K562 (cell line): ENCODE results near the gene GDF15. TPM values are rescaled to one million over a fixed set of nuclear protein-coding genes. Genes with fewer than 3 reads are reported as not detected.

Experiments
- ATAC-seq: fragments of 200-7000 bp; cut with Tn5 transposase; 3 replicates; pipeline ENCODE4 v1.9.1; 2020; ENCODE audit warnings: moderate library complexity
- Bru-seq: library from RNA; stranded (reverse); fragments of 400-500 nt; gene quantifications from one replicate; lab custom pipeline; 2021; lab: Mats Ljungman, UMichigan
- BruChase-seq, 2 experiments: library from RNA; stranded (reverse); fragments of 400-500 nt; gene quantifications; one replicate each; lab custom pipeline; 2021; lab: Mats Ljungman, UMichigan
- BruUV-seq: library from RNA; stranded (reverse); fragments of 400-500 nt; replicated peaks from 2 replicates; lab custom pipeline; 2021; lab: Mats Ljungman, UMichigan
- CTCF ChIA-PET: fragments of 300-600 bp; formaldehyde crosslinking; extraction: SDS; loops from one replicate; lab custom pipeline; 2021; ENCODE audit warnings: low intra/inter-chr PET ratio; lab: Yijun Ruan, JAX
- POLR2A ChIA-PET: fragments of 300-600, 350-650 bp; sonication (Branson Sonifier 250); formaldehyde crosslinking; extraction: SDS; loops from one replicate; lab custom pipeline; 2021; ENCODE audit warnings: antibody characterized with exemption, inconsistent platforms; lab: Yijun Ruan, JAX
- DNase-seq, 4 experiments: peaks; one replicate each; pipeline versions ENCODE4 v3.0.0 to v3.0.0-alpha.2; 2011 to 2018; ENCODE audit warnings: low spot score in 3 of 4, mixed read lengths in 3 of 4; ENCODE audit errors: extremely low read depth in 1 of 4
- FAIRE-seq: peaks from 2 replicates; lab custom pipeline; 2011; peaks lifted over from hg19 to GRCh38; lab: Jason Lieb, UNC
- H2AFZ ChIP-seq: 2 replicates; pipeline ENCODE4 v1.6.0; 2011; ENCODE audit warnings: low read depth, low read length, control low read depth, inconsistent platforms
- H3K27ac ChIP-seq: fragments of 200-600 bp; 3 replicates; pipeline ENCODE4 v1.8.0; 2011; ENCODE audit warnings: low read depth, mild to moderate bottlenecking, control low read depth, inconsistent platforms, low read length, moderate library complexity, mixed read lengths; ENCODE audit errors: extremely low read depth
- H3K27me3 ChIP-seq, 2 experiments: fragments of 300-600 bp in 1 of 2; 2 replicates in 1 of 2; 3 replicates in 1 of 2; pipeline versions ENCODE4 v1.6.0 to v1.8.0; 2011; ENCODE audit warnings: inconsistent platforms in 2 of 2, low read length in 2 of 2, mild to moderate bottlenecking in 1 of 2, mixed read lengths in 1 of 2, moderate library complexity in 1 of 2; ENCODE audit not compliant: control insufficient read depth in 2 of 2, insufficient read depth in 2 of 2
- H3K36me3 ChIP-seq: fragments of 300-600 bp; 3 replicates; pipeline ENCODE4 v1.8.0; 2011; ENCODE audit warnings: mild to moderate bottlenecking, low read length, inconsistent platforms; ENCODE audit not compliant: control insufficient read depth, insufficient read depth
- H3K4me1 ChIP-seq, 2 experiments: fragments of 200-600 bp in 1 of 2; replicated peaks in 1 of 2; 2 replicates in 1 of 2; 3 replicates in 1 of 2; pipeline versions ENCODE4 v1.5.1 to v1.8.0; 2011; ENCODE audit warnings: inconsistent platforms in 2 of 2, low read length in 2 of 2, mild to moderate bottlenecking in 1 of 2, mixed read lengths in 1 of 2, moderate library complexity in 1 of 2; ENCODE audit not compliant: control insufficient read depth in 2 of 2, insufficient read depth in 2 of 2
- H3K4me2 ChIP-seq: 2 replicates; pipeline ENCODE4 v1.6.1; 2011; ENCODE audit warnings: low read length, control low read depth, inconsistent platforms, mixed read lengths; ENCODE audit not compliant: insufficient read depth
- H3K4me3 ChIP-seq: fragments of 200-600 bp; sonication (generic), shearing (Covaris generic); 2 replicates; pipeline ENCODE4 v1.5.1; 2016; ENCODE audit warnings: control low read depth, inconsistent platforms
- H3K79me2 ChIP-seq: fragments of 200-600 bp; 3 replicates; pipeline ENCODE4 v1.8.0; 2011; ENCODE audit warnings: low read length, inconsistent platforms; ENCODE audit not compliant: control insufficient read depth, insufficient read depth
- H3K9ac ChIP-seq, 2 experiments: 2 replicates each; pipeline versions ENCODE4 v1.6.0 to v1.6.1; 2011; ENCODE audit warnings: low read depth in 2 of 2, low read length in 2 of 2, control low read depth in 1 of 2, inconsistent platforms in 1 of 2, mild to moderate bottlenecking in 1 of 2, mixed read lengths in 1 of 2; ENCODE audit not compliant: insufficient read depth in 1 of 2
- H3K9me1 ChIP-seq: one replicate; pipeline ENCODE4 v1.6.0; 2011; ENCODE audit warnings: inconsistent platforms, mild to moderate bottlenecking, low read length, moderate library complexity; ENCODE audit not compliant: control insufficient read depth, insufficient read depth
- H3K9me3 ChIP-seq: replicated peaks from 2 replicates; pipeline ENCODE4 v1.5.1; 2011; ENCODE audit warnings: low read depth, low read length, inconsistent platforms; ENCODE audit not compliant: control insufficient read depth, insufficient read depth
- H4K20me1 ChIP-seq: replicated peaks from 2 replicates; pipeline ENCODE4 v1.6.1; 2011; ENCODE audit warnings: low read length, inconsistent platforms, mixed read lengths; ENCODE audit not compliant: control insufficient read depth, insufficient read depth
- BRD9 ChIP-seq: fragments of 450-650 bp; IDR thresholded peaks from 2 replicates; pipeline ENCODE4 v1.6.1; 2018; ENCODE audit warnings: low read depth; ENCODE audit not compliant: partially characterized antibody
- DACH1 ChIP-seq: fragments of 450-650 bp; IDR thresholded peaks from 2 replicates; pipeline ENCODE4 v1.6.1; 2018; ENCODE audit not compliant: partially characterized antibody
- GATAD2A ChIP-seq: fragments of 450-650 bp; IDR thresholded peaks from 2 replicates; pipeline ENCODE4 v1.6.1; 2017
- HINFP ChIP-seq: fragments of 450-650 bp; conservative IDR thresholded peaks from 2 replicates; pipeline ENCODE4 v1.6.1; 2016; ENCODE audit warnings: missing genetic modification characterization, low read depth, mild to moderate bottlenecking, control low read depth, missing compliant biosample characterization
- KHSRP ChIP-seq: fragments of 450-650 bp; IDR thresholded peaks from 2 replicates; pipeline ENCODE4 v1.6.1; 2017
- LEF1 ChIP-seq: fragments of 450-650 bp; IDR thresholded peaks from 2 replicates; pipeline ENCODE4 v1.6.1; 2016; ENCODE audit warnings: mild to moderate bottlenecking
- NFRKB ChIP-seq: fragments of 450-650 bp; IDR thresholded peaks from 2 replicates; pipeline ENCODE4 v1.6.1; 2016; ENCODE audit warnings: low read depth
- NR2C1 ChIP-seq, 2 experiments: fragments of 450-650 bp; IDR thresholded peaks; 2 replicates each; pipeline ENCODE4 v1.6.1; 2017; ENCODE audit warnings: mild to moderate bottlenecking in 2 of 2, antibody characterized with exemption in 1 of 2, inconsistent platforms in 1 of 2, missing compliant biosample characterization in 1 of 2, missing genetic modification characterization in 1 of 2
- SRF ChIP-seq, 2 experiments: fragments of 250-450, 450-650 bp in 1 of 2; sonication (Bioruptor Pico) in 1 of 2; sonication (generic) in 1 of 2; formaldehyde crosslinking; IDR thresholded peaks; 2 replicates each; pipeline versions ENCODE4 v1.5.0 to v1.5.1; 2020 to 2022; ENCODE audit warnings: mild to moderate bottlenecking in 1 of 2, missing genetic modification reagents in 1 of 2
- ZNF184 ChIP-seq: sonication (generic); formaldehyde crosslinking; IDR thresholded peaks from 2 replicates; pipeline ENCODE4 v1.5.0; 2020; ENCODE audit warnings: missing genetic modification reagents
- ZNF780A ChIP-seq: fragments of 250-450 bp; sonication (Bioruptor Pico); IDR thresholded peaks from 2 replicates; pipeline ENCODE4 v1.5.0; 2021; ENCODE audit warnings: mild to moderate bottlenecking
- WGBS: fragments of 100-300 bp; shearing (Covaris generic); methylation state at CpG from one replicate; pipeline ENCODE4 v1.1.6; 2016; ENCODE audit warnings: low coverage, mixed read lengths; ENCODE audit not compliant: insufficient coverage; ENCODE audit errors: missing lambda C conversion rate; 5-methylcytosine and 5-hydroxymethylcytosine counted together
- in situ Hi-C: fragments of 300-500 bp; cut with MboI; formaldehyde crosslinking; loops from 4 replicates; pipeline ENCODE4 v1.15.0; 2018; ENCODE audit warnings: inconsistent platforms, mixed read lengths
- intact Hi-C: fragments of 100-400 bp; cut with micrococcal nuclease; formaldehyde crosslinking; loops from 2 replicates; pipeline ENCODE4 v1.14.2; 2022
- long read RNA-seq, 3 experiments: library from polyadenylated mRNA in 2 of 3; library from RNA in 1 of 3; unstranded in 2 of 3; stranded (forward) in 1 of 3; transcript quantifications; one replicate each; pipeline ENCODE4 v2.0.0, GENCODE V29; 2019 to 2022
- polyA minus RNA-seq, 3 experiments: library from RNA; depleted of rRNA, polyadenylated mRNA; stranded (reverse); fragments of >200 nt; gene quantifications; 2 replicates each; pipeline ENCODE4 v1.2.3, GENCODE V29; 2011
- polyA plus RNA-seq, 8 experiments: library from polyadenylated mRNA; depleted of rRNA in 4 of 8; stranded (reverse) in 5 of 8; unstranded in 3 of 8; fragments of >200 nt; fragmentation: Nextera tagmentation in 2 of 8; fragmentation: Illumina TruSeq in 1 of 8; extraction: Ambion mirVana in 2 of 8; extraction: Trizol in 1 of 8; gene quantifications; 2 replicates each; pipeline versions ENCODE4 v1.2.1 to v1.2.3, GENCODE V29; 2011 to 2014; ENCODE audit warnings: inconsistent platforms in 1 of 8, missing spikeins in 1 of 8
- total RNA-seq, 7 experiments: library from RNA; depleted of rRNA in 6 of 7; stranded (reverse); fragments of >200 nt in 6 of 7; fragmentation: Illumina TruSeq in 2 of 7; extraction: Trizol in 2 of 7; gene quantifications; 2 replicates each; pipeline versions ENCODE4 v1.2.1 to v1.2.3, GENCODE V29; 2011 to 2021; ENCODE audit warnings: low replicate concordance in 1 of 7
- TF ChIP-seq, protein P1 (sequence below): fragments of 450-650 bp; formaldehyde crosslinking; conservative IDR thresholded peaks from 2 replicates; pipeline ENCODE4 v1.4.0; 2022; ENCODE audit warnings: mild to moderate bottlenecking, missing genetic modification characterization

Gene GDF15
- 25.1 and 116 TPM in 2 replicates for total RNA-seq (2011; cell fraction: chromatin; rRNA removed; ENCODE audit: low replicate concordance)
- 214 and 262 TPM in 2 replicates for total RNA-seq (2011; cell fraction: nucleolus; rRNA removed)
- 94.6 and 109 TPM in 2 replicates for total RNA-seq (2011; cell fraction: nucleoplasm; rRNA removed)
- total RNA-seq (2014; rRNA removed): 78.0 and 82.4 TPM in 2 replicates
- 7.3 TPM in 2 replicates for total RNA-seq (2014; rRNA removed; fragmentation: Illumina TruSeq; extraction: Trizol)
- 10.1 and 11.0 TPM in 2 replicates for total RNA-seq (2015; rRNA removed; fragmentation: Illumina TruSeq; extraction: Trizol)
- total RNA-seq (2021): 69.8 and 74.5 TPM in 2 replicates
- 12.5 TPM in 2 replicates for polyA plus RNA-seq (2011; rRNA removed)
- polyA plus RNA-seq (2011; cell fraction: cytosol; rRNA removed): 31.8 and 127 TPM in 2 replicates
- 21.6 and 59.4 TPM in 2 replicates for polyA plus RNA-seq (2011; cell fraction: nucleus; rRNA removed)
- polyA plus RNA-seq (2012): 50.1 and 369 TPM in 2 replicates
- polyA plus RNA-seq (2014; fragmentation: Illumina TruSeq; extraction: Trizol): 19.3 and 47.1 TPM in 2 replicates
- 1 to 10 TPM; 2.3 to 2.9 TPM for polyA plus RNA-seq (2014; fragmentation: Nextera tagmentation; extraction: Ambion mirVana)
- polyA plus RNA-seq (2014; rRNA removed): 57.2 and 67.4 TPM in 2 replicates
- 2.4 and 5.6 TPM in 2 replicates for polyA minus RNA-seq (2011; rRNA and poly(A)+ RNA removed)
- 31.8 and 32.2 TPM in 2 replicates for polyA minus RNA-seq (2011; cell fraction: cytosol; rRNA and poly(A)+ RNA removed)
- polyA minus RNA-seq (2011; cell fraction: nucleus; rRNA and poly(A)+ RNA removed): 18.5 and 24.2 TPM in 2 replicates
- percentile 97 among the genes with signal in this experiment for Bru-seq, nascent RNA
- BruChase-seq, experiment 1, labeled RNA remaining after a 2-hour chase: percentile 96 among the genes with signal in this experiment
- percentile 97 among the genes with signal in this experiment for BruChase-seq, experiment 2, labeled RNA remaining after a 6-hour chase
- long read RNA-seq, experiment 1, transcript GDF15-201 (2 exons, 1,200 nt): major isoform, 19 of 49 reads
- long read RNA-seq, experiment 1, partial matches to known transcripts: 0 of 49 reads
- long read RNA-seq, experiment 1, other reads (novel, unspliced or antisense): 30 of 49 reads
- long read RNA-seq, experiment 2, transcript GDF15-201 (2 exons, 1,200 nt): major isoform, 34 of 36 reads
- long read RNA-seq, experiment 2, partial matches to known transcripts: 0 of 36 reads
- long read RNA-seq, experiment 2, other reads (novel, unspliced or antisense): 2 of 36 reads
- long read RNA-seq, experiment 3, transcript GDF15-201 (2 exons, 1,200 nt): major isoform, 19 of 20 reads
- long read RNA-seq, experiment 3, partial matches to known transcripts: 0 of 20 reads
- long read RNA-seq, experiment 3, other reads (novel, unspliced or antisense): 1 of 20 reads

DNA sequence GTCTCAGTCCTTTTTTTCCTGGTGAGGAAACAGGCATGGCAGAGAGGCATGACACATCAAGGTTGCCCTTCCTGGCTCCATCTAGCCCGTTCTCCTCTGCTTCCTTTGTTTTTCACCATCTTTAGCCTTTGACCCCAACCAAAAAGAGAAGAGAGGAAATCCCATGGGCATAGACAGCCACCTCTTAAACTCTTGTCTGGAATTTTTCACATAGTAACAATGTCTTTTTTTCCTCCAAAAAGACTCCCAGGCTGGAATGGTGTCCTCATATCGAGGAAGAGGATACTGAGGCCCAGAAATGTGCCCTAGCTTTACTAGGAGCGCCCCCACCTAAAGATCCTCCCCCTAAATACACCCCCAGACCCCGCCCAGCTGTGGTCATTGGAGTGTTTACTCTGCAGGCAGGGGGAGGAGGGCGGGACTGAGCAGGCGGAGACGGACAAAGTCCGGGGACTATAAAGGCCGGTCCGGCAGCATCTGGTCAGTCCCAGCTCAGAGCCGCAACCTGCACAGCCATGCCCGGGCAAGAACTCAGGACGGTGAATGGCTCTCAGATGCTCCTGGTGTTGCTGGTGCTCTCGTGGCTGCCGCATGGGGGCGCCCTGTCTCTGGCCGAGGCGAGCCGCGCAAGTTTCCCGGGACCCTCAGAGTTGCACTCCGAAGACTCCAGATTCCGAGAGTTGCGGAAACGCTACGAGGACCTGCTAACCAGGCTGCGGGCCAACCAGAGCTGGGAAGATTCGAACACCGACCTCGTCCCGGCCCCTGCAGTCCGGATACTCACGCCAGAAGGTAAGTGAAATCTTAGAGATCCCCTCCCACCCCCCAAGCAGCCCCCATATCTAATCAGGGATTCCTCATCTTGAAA is at the start of gene GDF15:
Gene GDF15 (plus strand): TSS at position 484 of the 868 bp plus-strand sequence. CDS start 32 bp downstream, at position 516.
- peak within 1 kb of the TSS; percentile 94 for H3K4me2 ChIP-seq
- no TSS peak for BruUV-seq
- intact Hi-C loops: loop anchor here (1.0 to 5.0 kb wide), 4 partner anchors 12 to 105 kb away; partner anchors contain the start of gene JUND
- peak within 1 kb of the TSS; percentile 78 for H2AFZ ChIP-seq
- H3K9me3 ChIP-seq: no peaks in the 10 kb centered on the region
- POLR2A ChIA-PET: interaction anchor here (0.6 to 8.1 kb wide), 44 partner anchors 10 to 514 kb away, joined by 3 to 244 read pairs (median 5); partner anchors contain the start of genes IQCN, JUND, LRRC25 and LSM4
- H3K4me3 ChIP-seq: peak within 1 kb of the TSS; percentile 89
- H3K9ac ChIP-seq: peak within 1 kb of the TSS; percentile 90 to 94
- H3K79me2 ChIP-seq: peaks cover 32% of the 10 kb centered on the region
- peaks cover 23 to 46% of the 10 kb centered on the region in 2 experiments for H3K4me1 ChIP-seq
- H3K9me1 ChIP-seq: no peaks in the 10 kb centered on the region
- WGBS: under 1% methylated on average over 22 of the region's 33 CpGs
- DNase-seq: peak; percentile 82 to 98 (median 90)
- peaks cover 19% of the 10 kb centered on the region for H4K20me1 ChIP-seq
- no peaks in the 10 kb centered on the region for H3K27me3 ChIP-seq
- H3K36me3 ChIP-seq: peaks cover 32% of the 10 kb centered on the region; the same call in 2 of the 3 replicates
- peak; percentile 87 for FAIRE-seq
- H3K27ac ChIP-seq: peak within 1 kb of the TSS; percentile 84
- in situ Hi-C loops: no loop called here
- peak; percentile 88 for ATAC-seq
- CTCF ChIA-PET: interaction anchor here (0.6 to 1.1 kb wide), 2 partner anchors 44 to 104 kb away, joined by 3 to 4 read pairs; no protein-coding TSS in a partner anchor
- no peak for TF ChIP-seq ZNF184 (CRISPR knock-in tag)
- TF ChIP-seq ZNF780A (CRISPR knock-in tag): 0 out of 2 replicates have a peak, but pooled peaks have one; percentile 58
- peak; percentile 56; the same call in 1 of the 2 replicates for TF ChIP-seq GATAD2A
- TF ChIP-seq KHSRP: no peak
- TF ChIP-seq DACH1: no peak
- peak; percentile 24; the same call in 1 of the 2 replicates for TF ChIP-seq NFRKB
- TF ChIP-seq SRF (CRISPR knock-in tag; IDR thresholded peaks at IDR 0.05): peak in 1 of 2 experiments; percentile 71; a peak in 2 of 4 replicates
- peak; percentile 76 for TF ChIP-seq NR2C1 (IDR thresholded peaks at IDR 0.05)
- TF ChIP-seq NR2C1 (tag; IDR thresholded peaks at IDR 0.05): peak; percentile 85
- TF ChIP-seq, protein P1, sequence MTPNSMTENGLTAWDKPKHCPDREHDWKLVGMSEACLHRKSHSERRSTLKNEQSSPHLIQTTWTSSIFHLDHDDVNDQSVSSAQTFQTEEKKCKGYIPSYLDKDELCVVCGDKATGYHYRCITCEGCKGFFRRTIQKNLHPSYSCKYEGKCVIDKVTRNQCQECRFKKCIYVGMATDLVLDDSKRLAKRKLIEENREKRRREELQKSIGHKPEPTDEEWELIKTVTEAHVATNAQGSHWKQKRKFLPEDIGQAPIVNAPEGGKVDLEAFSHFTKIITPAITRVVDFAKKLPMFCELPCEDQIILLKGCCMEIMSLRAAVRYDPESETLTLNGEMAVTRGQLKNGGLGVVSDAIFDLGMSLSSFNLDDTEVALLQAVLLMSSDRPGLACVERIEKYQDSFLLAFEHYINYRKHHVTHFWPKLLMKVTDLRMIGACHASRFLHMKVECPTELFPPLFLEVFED (CRISPR knock-in tag): peak; percentile 84; the same call in 1 of the 2 replicates
- TF ChIP-seq HINFP (tag): no peak
- TF ChIP-seq LEF1: peak; percentile 70; the same call in 1 of the 2 replicates
- peak; percentile 85 for TF ChIP-seq BRD9
